Measurements from ENCODE around the gene RETN.

GRCh38 chr19:7633698-7634097 lies 35.2 kb upstream of the RETN start, which contains the start of gene PCP2:
- TF ChIP-seq, protein P1, sequence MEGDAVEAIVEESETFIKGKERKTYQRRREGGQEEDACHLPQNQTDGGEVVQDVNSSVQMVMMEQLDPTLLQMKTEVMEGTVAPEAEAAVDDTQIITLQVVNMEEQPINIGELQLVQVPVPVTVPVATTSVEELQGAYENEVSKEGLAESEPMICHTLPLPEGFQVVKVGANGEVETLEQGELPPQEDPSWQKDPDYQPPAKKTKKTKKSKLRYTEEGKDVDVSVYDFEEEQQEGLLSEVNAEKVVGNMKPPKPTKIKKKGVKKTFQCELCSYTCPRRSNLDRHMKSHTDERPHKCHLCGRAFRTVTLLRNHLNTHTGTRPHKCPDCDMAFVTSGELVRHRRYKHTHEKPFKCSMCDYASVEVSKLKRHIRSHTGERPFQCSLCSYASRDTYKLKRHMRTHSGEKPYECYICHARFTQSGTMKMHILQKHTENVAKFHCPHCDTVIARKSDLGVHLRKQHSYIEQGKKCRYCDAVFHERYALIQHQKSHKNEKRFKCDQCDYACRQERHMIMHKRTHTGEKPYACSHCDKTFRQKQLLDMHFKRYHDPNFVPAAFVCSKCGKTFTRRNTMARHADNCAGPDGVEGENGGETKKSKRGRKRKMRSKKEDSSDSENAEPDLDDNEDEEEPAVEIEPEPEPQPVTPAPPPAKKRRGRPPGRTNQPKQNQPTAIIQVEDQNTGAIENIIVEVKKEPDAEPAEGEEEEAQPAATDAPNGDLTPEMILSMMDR (IDR thresholded peaks at IDR 0.05), result no peak
- no peak for TF ChIP-seq POLR2A (IDR thresholded peaks at IDR 0.05)

All from Peyer's patch (tissue), 4 donors.